Measurements from ENCODE around the gene HNMT. TPM values are rescaled to one million over a fixed set of nuclear protein-coding genes. Genes with fewer than 3 reads are reported as not detected.

HNMT gene
- total and polyA plus RNA-seq, 2 of the 8 experiments (the other 6 are each of a cell fraction or from before 2014, with no cell fraction given), result 1.6 to 3.6 TPM

- Histone ChIP-seq H3K56ac (replicated peaks; ENCODE audit: insufficient read length, low read depth, low read length) (no peak overlapping the region), H4K91ac (replicated peaks; ENCODE audit: insufficient read length, low read length) (no peak overlapping the region), H3K79me2 (ENCODE audit: control insufficient read depth in 1 of 2, insufficient read depth in 2 of 2, low read length in 2 of 2) (no peaks in the 10 kb centered on the region), H3K79me1 (ENCODE audit: low read depth, low read length) (no peaks in the 10 kb centered on the region), H2BK15ac (ENCODE audit: low read length) (no peak overlapping the region), H3K14ac (ENCODE audit: insufficient read length) (no peak overlapping the region), H2BK12ac (ENCODE audit: low read depth, low read length) (no peak overlapping the region), H3K23me2 (ENCODE audit: low read depth, low read length) (no peaks in the 10 kb centered on the region), H2BK5ac (ENCODE audit: low read depth, low read length) (no peak overlapping the region), H3K4me1 (replicated peaks in 1 of 4; ENCODE audit: control insufficient read depth in 3 of 4, insufficient read depth in 4 of 4, low read length in 3 of 4) (no peaks in the 10 kb centered on the region), H3K9me3 (ENCODE audit: insufficient read depth in 2 of 2, low read depth in 1 of 2, low read length in 1 of 2) (no peaks in the 10 kb centered on the region), H3K23ac (ENCODE audit: insufficient read length) (no peak overlapping the region), H2BK20ac (ENCODE audit: low read length) (no peak overlapping the region), H2AK5ac (ENCODE audit: low read depth, low read length) (no peak overlapping the region), H2AFZ (ENCODE audit: low read length) (no peak overlapping the region), H3K18ac (ENCODE audit: extremely low read depth, low read length) (no peak overlapping the region), H2BK120ac (replicated peaks; ENCODE audit: low read depth, low read length) (no peak overlapping the region), H4K20me1 (replicated peaks in 1 of 2; ENCODE audit: control insufficient read depth in 1 of 2, insufficient read depth in 2 of 2, low read length in 2 of 2) (no peaks in the 10 kb centered on the region), H3K27ac (ENCODE audit: low read depth, low read length) (no peak overlapping the region), H4K5ac (ENCODE audit: insufficient read length, low read depth, low read length) (no peak overlapping the region), H3K4me3 (ENCODE audit: extremely low read depth in 1 of 4, insufficient read depth in 2 of 4, low read depth in 3 of 4, low read length in 4 of 4) (no peak overlapping the region), H4K8ac (ENCODE audit: extremely low read depth, insufficient read depth, low read length) (no peak overlapping the region), H3K27me3 (replicated peaks in 1 of 4; ENCODE audit: control insufficient read depth in 3 of 4, extremely low read depth in 1 of 4, insufficient read depth in 3 of 4, low read length in 3 of 4) (peaks cover 0 to 11% (median 4%) of the 10 kb centered on the region in 4 experiments; a peak in 4 of 7 replicates), H3K36me3 (ENCODE audit: control insufficient read depth in 2 of 4, insufficient read depth in 4 of 4, low read length in 3 of 4) (no peaks in the 10 kb centered on the region), H3K9ac (replicated peaks in 1 of 4; ENCODE audit: extremely low read depth in 1 of 4, low read depth in 3 of 4, low read length in 3 of 4) (no peak overlapping the region), H3K4ac (replicated peaks; ENCODE audit: insufficient read length, low read depth, low read length) (no peak overlapping the region), H3K4me2 (ENCODE audit: insufficient read depth in 1 of 2, low read depth in 2 of 2, low read length in 2 of 2) (no peak overlapping the region)
- WGBS, 2 experiments (ENCODE audit: extremely low coverage in 1 of 2, insufficient coverage in 1 of 2, insufficient read length in 1 of 2, insufficient replicate concordance in 2 of 2, low coverage in 1 of 2, low lambda C conversion rate in 2 of 2, missing lambda C conversion rate in 1 of 2), result 88% methylated on average over 6 of the region's 6 CpGs; no CpG with 5 or more reads in 1 of the 2 experiments
- FAIRE-seq (no peak), DNase-seq (ENCODE audit: low read depth in 1 of 2, low spot score in 2 of 2) (no peak)
- POLR2A ChIA-PET (ENCODE audit: partially characterized antibody), result no interaction called here
- CTCF ChIA-PET (ENCODE audit: partially characterized antibody), result interaction anchor here (1.3 kb wide), 1 partner anchor 54 kb away, joined by 3 read pairs; no protein-coding TSS in a partner anchor
- TF ChIP-seq POLR2A (IDR thresholded peaks at IDR 0.05; ENCODE audit: control extremely low read depth in 1 of 2, low read depth in 2 of 2, low read length in 2 of 2) (no peak), GTF2F1 (IDR thresholded peaks at IDR 0.05; ENCODE audit: borderline replicate concordance, low read depth, low read length) (no peak), SUZ12 (IDR thresholded peaks at IDR 0.05; ENCODE audit: low read length) (no peak), YY1 (IDR thresholded peaks at IDR 0.05; ENCODE audit: low read depth, low read length) (no peak), ATF2 (IDR thresholded peaks at IDR 0.05; ENCODE audit: low read length) (no peak), SP2 (IDR thresholded peaks at IDR 0.05; ENCODE audit: low read length) (no peak), RAD21 (IDR thresholded peaks at IDR 0.05 in 1 of 2, conservative IDR thresholded peaks at IDR 0.05 in 1 of 2; ENCODE audit: low read depth in 2 of 2, low read length in 2 of 2) (no peak), TBP (IDR thresholded peaks at IDR 0.05; ENCODE audit: low read depth, low read length) (no peak), RXRA (IDR thresholded peaks at IDR 0.05; ENCODE audit: insufficient read depth, low read depth, low read length) (no peak), RNF2 (IDR thresholded peaks at IDR 0.05; ENCODE audit: borderline replicate concordance, low read depth, low read length, missing control alignments, poor library complexity, severe bottlenecking) (no peak)
Measured at GRCh38 chr2:137942833-137943677, 21.2 kb upstream of the HNMT start.
